Fibroblast of the aortic adventitia (primary cell): ENCODE measurements around the gene BTBD16. TPM values are rescaled to one million over a fixed set of nuclear protein-coding genes. Genes with fewer than 3 reads are reported as not detected.

Experiments
- DNase-seq: peaks from one replicate; pipeline ENCODE4 v3.0.0-alpha.2; 2010; ENCODE audit warnings: low read depth
- H3K4me3 ChIP-seq: 2 replicates; pipeline ENCODE4 v1.5.1; 2011; ENCODE audit warnings: low read depth, mild to moderate bottlenecking, control low read depth, low read length, moderate library complexity
- CTCF ChIP-seq: IDR thresholded peaks from 2 replicates; pipeline ENCODE4 v1.5.1; 2011; ENCODE audit warnings: mild to moderate bottlenecking, low read length, control low read depth, inconsistent platforms; ENCODE audit not compliant: insufficient read depth
- total RNA-seq: library from RNA; depleted of rRNA; stranded (reverse); fragments of >200 nt; gene quantifications from 2 replicates; pipeline ENCODE4 v1.2.3, GENCODE V29; 2012; ENCODE audit warnings: low replicate concordance

Gene BTBD16
- total RNA-seq, 1 donor, result 0.09 TPM

GRCh38 chr10:122239578-122240257, 31.4 kb upstream of the BTBD16 start:
- no peak for TF ChIP-seq CTCF
- no peak overlapping the region for H3K4me3 ChIP-seq
- peak; percentile 72 for DNase-seq

- no peak overlapping the region for H3K4me3 ChIP-seq
- no peak for TF ChIP-seq CTCF
- DNase-seq, result no peak
Observed at GRCh38 chr10:122240401-122240800, 30.7 kb upstream of the BTBD16 start.

- TF ChIP-seq CTCF, result no peak
- no peak for DNase-seq
- H3K4me3 ChIP-seq, result no peak overlapping the region
Observed at GRCh38 chr10:122241836-122242235, 29.3 kb upstream of the BTBD16 start.

- TF ChIP-seq CTCF, result no peak
- DNase-seq, result peak; percentile 75
Observed at GRCh38 chr10:122243550-122243949, 27.5 kb upstream of the BTBD16 start.

GRCh38 chr10:122244001-122244975, 26.8 kb upstream of the BTBD16 start:
- TF ChIP-seq CTCF, result no peak

More at GRCh38 chr10:122243550-122243949, 27.5 kb upstream of the BTBD16 start:
- no peak overlapping the region for H3K4me3 ChIP-seq

GRCh38 chr10:122245136-122245535, 26.0 kb upstream of the BTBD16 start:
- no peak for DNase-seq
- no peak for TF ChIP-seq CTCF
- no peak overlapping the region for H3K4me3 ChIP-seq

More at GRCh38 chr10:122244001-122244975, 26.8 kb upstream of the BTBD16 start:
- H3K4me3 ChIP-seq, result no peak overlapping the region
- no peak for DNase-seq
